Kidney (tissue), 22 donors: ENCODE measurements around the gene RAB25. TPM values are rescaled to one million over a fixed set of nuclear protein-coding genes. Genes with fewer than 3 reads are reported as not detected.

ENCODE experiments used
- DNase-seq, 5 donors: peaks; one replicate each; pipeline ENCODE4 v3.0.0-alpha.2; 2013 to 2020
- FAIRE-seq: peaks from 2 replicates; lab custom pipeline; 2012; peaks lifted over from hg19 to GRCh38; lab: Jason Lieb, UNC
- H3K27ac ChIP-seq, 2 donors: one replicate each; pipeline ENCODE4 v1.7.0; 2013; ENCODE audit warnings: low read depth in 2 of 2, low read length in 2 of 2, inconsistent platforms in 1 of 2
- H3K27me3 ChIP-seq: one replicate; pipeline ENCODE4 v1.7.1; 2013; ENCODE audit warnings: low read length, inconsistent platforms; ENCODE audit not compliant: control insufficient read depth, insufficient read depth
- H3K36me3 ChIP-seq, 3 donors: one replicate each; pipeline versions ENCODE4 v1.7.0 to v1.7.1; 2013; ENCODE audit warnings: low read length in 3 of 3, control low read depth in 1 of 3, inconsistent platforms in 1 of 3; ENCODE audit not compliant: insufficient read depth in 3 of 3, control insufficient read depth in 2 of 3
- H3K4me1 ChIP-seq, 3 donors: one replicate each; pipeline versions ENCODE4 v1.7.0 to v1.7.1; 2013; ENCODE audit warnings: low read length in 3 of 3, inconsistent platforms in 1 of 3, low read depth in 1 of 3; ENCODE audit not compliant: control insufficient read depth in 2 of 3, insufficient read depth in 2 of 3
- H3K4me3 ChIP-seq, 3 donors: one replicate each; pipeline versions ENCODE4 v1.7.0 to v1.8.1; 2013; ENCODE audit warnings: low read length in 3 of 3, control low read depth in 1 of 3, inconsistent platforms in 1 of 3
- H3K9ac ChIP-seq, 3 donors: one replicate each; pipeline versions ENCODE4 v1.7.0 to v1.7.1; 2013; ENCODE audit warnings: low read length in 3 of 3, control low read depth in 1 of 3, inconsistent platforms in 1 of 3
- H3K9me3 ChIP-seq, 3 donors: one replicate each; pipeline versions ENCODE4 v1.7.0 to v1.7.1; 2013; ENCODE audit warnings: low read length in 3 of 3, control low read depth in 1 of 3, inconsistent platforms in 1 of 3; ENCODE audit not compliant: control insufficient read depth in 2 of 3, insufficient read depth in 1 of 3
- CTCF ChIP-seq: IDR thresholded peaks from 3 replicates; pipeline ENCODE4 v1.5.1; 2012; ENCODE audit warnings: mild to moderate bottlenecking, moderate library complexity, borderline replicate concordance; ENCODE audit not compliant: insufficient read depth; ENCODE audit errors: extremely low read depth
- intact Hi-C: fragments of 100-400 bp; cut with DNase I; formaldehyde crosslinking; loops from one replicate; pipeline ENCODE4 v1.11.1; 2022
- long read RNA-seq, 10 donors: library from polyadenylated mRNA in 1 of 10; unstranded in 1 of 10; transcript quantifications; one replicate each; pipeline ENCODE4 v2.0.0 and lab custom pipeline, GENCODE V29; 2021 to 2026
- polyA plus RNA-seq: library from polyadenylated mRNA; stranded (reverse); fragments of 350-450 nt; fragmentation: Illumina TruSeq; extraction: RNeasy Lipid Tissue Mini Kit (QIAGEN cat#74804); gene quantifications from one replicate; pipeline ENCODE4 v1.2.3, GENCODE V29; 2014; ENCODE audit warnings: low read depth, low replicate concordance; ENCODE audit not compliant: insufficient read depth
- total RNA-seq: library from RNA; stranded (reverse); fragmentation: NEBNext Ultra II Directional; extraction: Animal tissue kit (Norgen Biotek cat#: 25700); gene quantifications from one replicate; pipeline ENCODE4 v1.2.1, GENCODE V29; 2021
- donor health status: control.
- donor health status: control.
- donor health status: control.
- donor health status: control.
- donor health status: control.
- donor health status: DM: yes; HTN: yes; CAD: no.
- donor health status: Normal renal cell carcinoma (clear cell type).

RAB25 gene
- total RNA-seq (51.4 TPM), polyA plus RNA-seq (73.0 TPM)
- long read RNA-seq, donor 1, transcript RAB25-201 (5 exons, 1,110 nt): major isoform, 16 of 29 reads
- long read RNA-seq, donor 1, partial matches to known transcripts: 8 of 29 reads
- long read RNA-seq, donor 1, other reads (novel, unspliced or antisense): 0 of 29 reads
- long read RNA-seq, donor 2, transcript RAB25-201 (5 exons, 1,110 nt): major isoform, 24 of 28 reads
- long read RNA-seq, donor 2, partial matches to known transcripts: 0 of 28 reads
- long read RNA-seq, donor 2, other reads (novel, unspliced or antisense): 0 of 28 reads
- long read RNA-seq, donor 3, transcript RAB25-201 (5 exons, 1,110 nt): major isoform, 30 of 48 reads
- long read RNA-seq, donor 3, transcript RAB25-203 (4 exons, 681 nt): minor isoform, 5 of 48 reads
- long read RNA-seq, donor 3, partial matches to known transcripts: 5 of 48 reads
- long read RNA-seq, donor 3, other reads (novel, unspliced or antisense): 0 of 48 reads
- long read RNA-seq, donor 4, transcript RAB25-201 (5 exons, 1,110 nt): major isoform, 5 of 7 reads
- long read RNA-seq, donor 4, partial matches to known transcripts: 0 of 7 reads
- long read RNA-seq, donor 4, other reads (novel, unspliced or antisense): 0 of 7 reads
- long read RNA-seq, donor 5, partial matches to known transcripts: 0 of 1 reads
- long read RNA-seq, donor 5, other reads (novel, unspliced or antisense): 0 of 1 reads
- long read RNA-seq, donor 6, transcript RAB25-201 (5 exons, 1,110 nt): major isoform, 32 of 46 reads
- long read RNA-seq, donor 6, partial matches to known transcripts: 5 of 46 reads
- long read RNA-seq, donor 6, other reads (novel, unspliced or antisense): 0 of 46 reads
- long read RNA-seq, donor 7, transcript RAB25-201 (5 exons, 1,110 nt): major isoform, 15 of 22 reads
- long read RNA-seq, donor 7, partial matches to known transcripts: 2 of 22 reads
- long read RNA-seq, donor 7, other reads (novel, unspliced or antisense): 2 of 22 reads
- long read RNA-seq, donor 8, transcript RAB25-201 (5 exons, 1,110 nt): major isoform, 15 of 20 reads
- long read RNA-seq, donor 8, partial matches to known transcripts: 0 of 20 reads
- long read RNA-seq, donor 8, other reads (novel, unspliced or antisense): 0 of 20 reads
- long read RNA-seq, donor 9, transcript RAB25-201 (5 exons, 1,110 nt): major isoform, 12 of 17 reads
- long read RNA-seq, donor 9, partial matches to known transcripts: 0 of 17 reads
- long read RNA-seq, donor 9, other reads (novel, unspliced or antisense): 0 of 17 reads
- long read RNA-seq, donor 10, transcript RAB25-201 (5 exons, 1,110 nt): major isoform, 19 of 24 reads
- long read RNA-seq, donor 10, partial matches to known transcripts: 0 of 24 reads
- long read RNA-seq, donor 10, other reads (novel, unspliced or antisense): 0 of 24 reads

GRCh38 chr1:156060937-156061636 lies at the start of gene RAB25:
TSS of gene RAB25 (plus strand) at chr1:156061160. CDS start at chr1:156061401, 241 bp downstream.
- no peaks in the 10 kb centered on the region for H3K27me3 ChIP-seq
- intact Hi-C loops: no loop called here
- H3K9ac ChIP-seq: peak within 1 kb of the TSS in 1 of 3 donors; percentile 75
- H3K4me3 ChIP-seq: peak within 1 kb of the TSS; percentile 59 to 75 (median 62)
- TF ChIP-seq CTCF: no peak
- H3K36me3 ChIP-seq: peaks cover 0 to 4% (median 0%) of the 10 kb centered on the region in 3 donors
- peaks cover 0 to 4% (median 0%) of the 10 kb centered on the region in 3 donors for H3K4me1 ChIP-seq
- no peak for FAIRE-seq
- no peaks in the 10 kb centered on the region for H3K9me3 ChIP-seq
- peak within 1 kb of the TSS; percentile 53 to 57 for H3K27ac ChIP-seq
- peak in 4 of 5 donors; percentile 66 to 85 (median 78) for DNase-seq

- no peak for TF ChIP-seq CTCF
- H3K9me3 ChIP-seq: no peaks in the 10 kb centered on the region
- H3K36me3 ChIP-seq: peaks cover 7 to 32% (median 23%) of the 10 kb centered on the region in 3 donors
- FAIRE-seq: no peak
- intact Hi-C loops: no loop called here
- no peaks in the 10 kb centered on the region for H3K27me3 ChIP-seq
- no peaks in the 10 kb centered on the region for H3K4me1 ChIP-seq
- DNase-seq: no peak
- no peak overlapping the region for H3K9ac ChIP-seq
- no peak overlapping the region for H3K27ac ChIP-seq
- no peak overlapping the region for H3K4me3 ChIP-seq
Observed at GRCh38 chr1:156012051-156012817, 48.7 kb upstream of the RAB25 start.
